Activated CD4-positive, alpha-beta T cell treated with anti-CD3 and anti-CD28 coated beads, Interleukin-2, amount 10 ng/mL, durations not matched to agents 7 days and 5 days (primary cell): Measurements from ENCODE around the gene PDSS1. TPM values are rescaled to one million over a fixed set of nuclear protein-coding genes. Genes with fewer than 3 reads are reported as not detected.
"Not testable (repeated sequence)": the region's sequence is repeated elsewhere in the genome, so short reads cannot be mapped to it uniquely, and the experiment has no call there.

ENCODE experiments used
- CTCF ChIA-PET: fragments of 350-600 bp; sonication (Branson Sonifier 250); formaldehyde crosslinking; loops from one replicate; lab custom pipeline; 2021; ENCODE audit warnings: antibody characterized with exemption; lab: Charles Lee
- POLR2A ChIA-PET: fragments of 350-600 bp; sonication (Branson Sonifier 250); formaldehyde crosslinking; loops from one replicate; lab custom pipeline; 2021; ENCODE audit warnings: antibody characterized with exemption; lab: Charles Lee
- DNase-seq: peaks from one replicate; pipeline ENCODE4 v3.0.0-alpha.2; 2020
- H3K27ac Mint-ChIP-seq: one replicate; pipeline ENCODE4 v1.8.0; 2021; ENCODE audit warnings: mild to moderate bottlenecking, moderate library complexity, mixed read lengths
- H3K27me3 Mint-ChIP-seq: one replicate; pipeline ENCODE4 v1.8.0; 2021; ENCODE audit warnings: mixed read lengths
- H3K36me3 Mint-ChIP-seq: one replicate; pipeline ENCODE4 v1.8.0; 2021; ENCODE audit warnings: low read depth, mixed read lengths
- H3K4me1 Mint-ChIP-seq: one replicate; pipeline ENCODE4 v1.8.0; 2021; ENCODE audit warnings: mixed read lengths
- H3K4me3 Mint-ChIP-seq: one replicate; pipeline ENCODE4 v1.8.0; 2021; ENCODE audit warnings: mild to moderate bottlenecking, moderate library complexity, mixed read lengths
- H3K9me3 Mint-ChIP-seq: one replicate; pipeline ENCODE4 v1.8.0; 2021; ENCODE audit warnings: mixed read lengths
- total RNA-seq, 2 experiments: library from RNA; stranded (reverse); gene quantifications; one replicate each; pipeline ENCODE4 v1.2.3, GENCODE V29; 2021

Gene PDSS1
- total RNA-seq, 2 experiments from 2014 or later: 13.7 to 17.6 TPM

GRCh38 chr10:26682931-26683330, 14.6 kb upstream of the PDSS1 start:
- no peak overlapping the region for H3K4me3 Mint-ChIP-seq
- H3K27ac Mint-ChIP-seq: peak overlapping the region; percentile 54
- H3K4me1 Mint-ChIP-seq: peaks cover 26% of the 10 kb centered on the region
- peaks cover 7% of the 10 kb centered on the region for H3K9me3 Mint-ChIP-seq
- no peaks in the 10 kb centered on the region for H3K27me3 Mint-ChIP-seq
- CTCF ChIA-PET: interaction anchor here (1.4 kb wide), 1 partner anchor 8 kb away, joined by 3 read pairs; no protein-coding TSS in a partner anchor
- peaks cover 4% of the 10 kb centered on the region for H3K36me3 Mint-ChIP-seq
- peak; percentile 7 for DNase-seq
- POLR2A ChIA-PET: interaction anchor here (0.6 kb wide), 1 partner anchor 350 kb away, joined by 3 read pairs; no protein-coding TSS in a partner anchor

GRCh38 chr10:26684667-26685264, 12.7 kb upstream of the PDSS1 start:
- H3K36me3 Mint-ChIP-seq, POLR2A ChIA-PET, H3K27me3 Mint-ChIP-seq, H3K9me3 Mint-ChIP-seq, H3K4me3 Mint-ChIP-seq, H3K27ac Mint-ChIP-seq: not testable (repeated sequence)
- peak; percentile 34 for DNase-seq
- CTCF ChIA-PET: interaction anchor here (1.8 kb wide), 1 partner anchor 12 kb away, joined by 4 read pairs; the partner anchor contains the start of gene PDSS1
- H3K4me1 Mint-ChIP-seq: peaks cover 36% of the 10 kb centered on the region

DNA sequence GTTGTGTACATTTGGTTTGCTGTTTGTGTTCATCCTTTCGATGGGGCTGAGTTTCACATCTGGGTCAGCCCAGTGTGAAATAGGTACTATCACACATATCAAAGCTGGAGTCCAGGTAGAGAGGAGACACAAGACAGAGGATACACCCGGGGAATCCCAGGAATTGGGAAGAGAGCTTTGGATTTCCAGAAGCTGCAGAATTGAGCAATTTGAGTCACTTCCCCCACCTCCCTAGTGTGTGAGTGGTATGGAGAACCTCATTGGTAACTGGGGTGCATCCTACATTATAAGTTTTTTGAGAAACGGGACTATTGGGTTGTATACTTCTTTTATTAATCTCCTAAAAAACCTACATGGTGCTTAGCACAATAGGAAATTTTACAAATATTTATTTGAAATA, 12.1 kb upstream of the PDSS1 start:
- CTCF ChIA-PET: interaction anchor here (1.8 kb wide), 1 partner anchor 12 kb away, joined by 4 read pairs; the partner anchor contains the start of gene PDSS1
- peaks cover 37% of the 10 kb centered on the region for H3K4me1 Mint-ChIP-seq
- peaks cover 9% of the 10 kb centered on the region for H3K9me3 Mint-ChIP-seq
- POLR2A ChIA-PET: no interaction called here
- no peak for DNase-seq
- no peak overlapping the region for H3K4me3 Mint-ChIP-seq
- peaks cover 6% of the 10 kb centered on the region for H3K36me3 Mint-ChIP-seq
- H3K27me3 Mint-ChIP-seq: no peaks in the 10 kb centered on the region
- no peak overlapping the region for H3K27ac Mint-ChIP-seq

DNA sequence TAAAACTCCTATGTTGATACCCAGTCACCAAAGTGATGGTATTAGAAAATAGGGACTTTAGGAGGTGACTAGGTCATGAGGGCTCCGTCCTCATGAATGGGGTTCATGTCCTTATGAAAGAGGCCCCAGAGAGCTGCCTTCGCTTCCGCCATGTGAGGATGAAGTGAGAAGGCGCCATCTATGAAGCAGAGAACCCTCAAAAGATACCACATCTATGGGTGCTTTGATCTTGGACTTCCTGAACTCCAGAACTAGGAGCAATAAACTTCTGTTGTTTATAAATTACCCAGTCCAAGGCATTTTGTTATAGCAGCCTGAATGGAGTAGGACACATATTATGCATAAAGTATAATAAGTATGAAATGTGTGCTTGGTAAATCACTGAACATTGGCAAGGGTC, 8.1 kb upstream of the PDSS1 start:
- ChIA-PET POLR2A (no interaction called here), CTCF (interaction anchor here (0.6 kb wide), 3 partner anchors 214 to 1197 kb away, joined by 3 to 4 read pairs (median 3); no protein-coding TSS in a partner anchor)
- Mint-ChIP-seq H3K4me3 (no peak overlapping the region), H3K9me3 (peaks cover 2% of the 10 kb centered on the region), H3K27me3 (peaks cover 2% of the 10 kb centered on the region), H3K27ac (no peak overlapping the region), H3K4me1 (peaks cover 23% of the 10 kb centered on the region), H3K36me3 (peaks cover 2% of the 10 kb centered on the region)
- DNase-seq: peak; percentile 21

GRCh38 chr10:26690731-26691475, 6.6 kb upstream of the PDSS1 start:
- ChIA-PET POLR2A (no interaction called here), CTCF (no interaction called here)
- Mint-ChIP-seq H3K9me3 (peaks cover 2% of the 10 kb centered on the region), H3K27me3 (peaks cover 2% of the 10 kb centered on the region), H3K4me3 (no peak overlapping the region), H3K27ac (no peak overlapping the region), H3K36me3 (peaks cover 2% of the 10 kb centered on the region), H3K4me1 (peaks cover 12% of the 10 kb centered on the region)
- DNase-seq: no peak

GRCh38 chr10:26694536-26694935, 3.0 kb upstream of the PDSS1 start:
- CTCF ChIA-PET: not testable (repeated sequence)

DNA sequence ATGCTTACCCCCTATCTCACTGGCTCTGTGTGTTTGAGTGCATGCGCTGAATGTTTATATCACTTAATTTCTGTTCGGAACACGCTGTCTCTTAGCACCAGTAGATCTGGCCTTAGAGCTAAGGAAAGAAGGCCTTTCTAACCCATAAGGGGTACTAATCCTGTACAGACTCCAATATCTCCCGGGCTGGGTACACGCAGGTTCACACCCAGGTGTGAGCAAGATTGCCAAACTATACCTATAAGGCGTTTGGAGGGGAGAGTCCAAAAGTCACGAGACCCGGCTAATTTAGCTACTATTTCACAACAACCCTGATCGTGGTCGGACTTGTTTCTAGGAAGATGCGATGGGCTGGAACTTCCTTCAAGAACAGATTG, 727 bp upstream of the PDSS1 start:
- H3K9me3 Mint-ChIP-seq: peaks cover 3% of the 10 kb centered on the region
- ChIA-PET CTCF (interaction anchor here (0.8 to 2.2 kb wide), 5 partner anchors 9 to 190 kb away, joined by 3 to 6 read pairs (median 4); partner anchors contain the start of gene ABI1), POLR2A (interaction anchor here (1.0 kb wide), 1 partner anchor 29 kb away, joined by 4 read pairs; no protein-coding TSS in a partner anchor)
- DNase-seq: no peak
- peaks cover 11% of the 10 kb centered on the region for H3K36me3 Mint-ChIP-seq
- H3K4me3 Mint-ChIP-seq: peak overlapping the region; percentile 99
- no peaks in the 10 kb centered on the region for H3K27me3 Mint-ChIP-seq
- H3K27ac Mint-ChIP-seq: peak overlapping the region; percentile 97
- H3K4me1 Mint-ChIP-seq: peaks cover 29% of the 10 kb centered on the region

More at GRCh38 chr10:26694536-26694935, 3.0 kb upstream of the PDSS1 start:
- H3K27me3 Mint-ChIP-seq, H3K4me3 Mint-ChIP-seq, H3K9me3 Mint-ChIP-seq, H3K27ac Mint-ChIP-seq, POLR2A ChIA-PET, H3K36me3 Mint-ChIP-seq, DNase-seq: not testable (repeated sequence)
- peaks cover 21% of the 10 kb centered on the region for H3K4me1 Mint-ChIP-seq

DNA sequence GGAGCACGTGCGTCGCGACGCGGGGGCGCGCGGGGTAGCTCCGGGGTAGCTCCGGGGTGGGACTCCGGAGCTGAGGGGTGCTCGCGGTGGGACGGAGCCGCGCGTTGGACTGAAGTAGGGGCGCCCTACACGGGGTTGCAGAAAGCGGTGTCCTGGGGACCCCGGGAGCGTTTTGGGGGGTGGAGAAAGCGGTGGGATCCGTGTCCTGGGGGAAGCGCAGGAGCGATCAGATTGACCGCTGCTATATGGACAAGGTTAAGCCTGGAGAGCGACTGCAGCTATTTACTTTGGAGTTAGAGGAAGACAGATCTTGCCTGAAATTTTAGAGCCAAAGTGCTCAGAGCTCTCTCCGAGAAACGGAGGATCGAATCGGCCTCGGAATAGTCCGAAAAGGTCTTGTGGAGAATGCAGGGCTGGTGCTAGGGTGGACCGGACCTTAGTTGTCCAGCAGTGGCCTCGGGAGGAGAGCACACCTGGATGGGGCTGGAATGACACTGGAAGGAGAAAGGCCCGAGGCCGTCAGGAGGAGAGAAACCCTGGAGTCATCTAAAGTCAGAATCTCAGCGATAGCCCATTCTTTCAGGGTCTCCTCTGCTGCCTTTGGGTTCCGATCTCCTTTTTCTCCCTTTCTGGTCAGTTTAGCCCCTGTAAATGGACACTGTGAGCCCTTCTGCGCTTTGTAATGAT, 564 bp downstream of the PDSS1 start:
- peaks cover 3% of the 10 kb centered on the region for H3K9me3 Mint-ChIP-seq
- H3K27ac Mint-ChIP-seq: peak overlapping the region; percentile 90
- H3K4me1 Mint-ChIP-seq: peaks cover 36% of the 10 kb centered on the region
- ChIA-PET POLR2A (no interaction called here), CTCF (interaction anchor here (0.6 to 2.2 kb wide), 4 partner anchors 12 to 163 kb away, joined by 4 to 6 read pairs (median 4); partner anchors contain the start of gene ABI1)
- H3K27me3 Mint-ChIP-seq: no peaks in the 10 kb centered on the region
- H3K4me3 Mint-ChIP-seq: peak overlapping the region; percentile 99
- DNase-seq: no peak
- peaks cover 17% of the 10 kb centered on the region for H3K36me3 Mint-ChIP-seq

- ChIA-PET CTCF (no interaction called here), POLR2A (no interaction called here)
- H3K27ac Mint-ChIP-seq: peak overlapping the region; percentile 90
- no peak for DNase-seq
- H3K4me1 Mint-ChIP-seq: peaks cover 36% of the 10 kb centered on the region
- H3K9me3 Mint-ChIP-seq: peaks cover 3% of the 10 kb centered on the region
- peak overlapping the region; percentile 99 for H3K4me3 Mint-ChIP-seq
- peaks cover 20% of the 10 kb centered on the region for H3K36me3 Mint-ChIP-seq
- H3K27me3 Mint-ChIP-seq: no peaks in the 10 kb centered on the region
These were observed 1.4 kb downstream of the PDSS1 start for GRCh38 chr10:26698909-26699308.

DNA sequence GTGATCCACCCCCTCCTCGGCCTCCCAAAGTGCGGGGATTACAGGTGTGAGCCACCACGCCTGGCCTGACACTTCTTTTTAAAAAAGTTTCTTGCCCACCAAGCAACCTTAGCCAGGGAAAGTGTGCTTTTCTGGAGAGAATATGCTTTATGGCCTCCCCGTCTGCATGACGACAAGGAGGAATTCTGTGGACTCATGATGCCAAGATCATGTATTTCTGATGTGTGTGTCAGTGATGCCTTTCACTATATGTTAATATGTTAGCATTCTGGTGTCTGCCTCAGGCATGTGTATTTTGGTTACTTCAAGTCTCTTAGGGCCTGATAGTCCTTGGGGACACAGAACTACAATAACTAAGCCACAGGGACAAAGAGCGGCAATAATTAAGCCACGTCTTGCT, 2.1 kb downstream of the PDSS1 start:
- POLR2A ChIA-PET: no interaction called here
- H3K4me1 Mint-ChIP-seq: peaks cover 37% of the 10 kb centered on the region
- CTCF ChIA-PET: no interaction called here
- peaks cover 3% of the 10 kb centered on the region for H3K9me3 Mint-ChIP-seq
- H3K27ac Mint-ChIP-seq: no peak overlapping the region
- H3K36me3 Mint-ChIP-seq: peaks cover 25% of the 10 kb centered on the region
- H3K4me3 Mint-ChIP-seq: peak overlapping the region; percentile 7
- H3K27me3 Mint-ChIP-seq: no peaks in the 10 kb centered on the region
- no peak for DNase-seq

DNA sequence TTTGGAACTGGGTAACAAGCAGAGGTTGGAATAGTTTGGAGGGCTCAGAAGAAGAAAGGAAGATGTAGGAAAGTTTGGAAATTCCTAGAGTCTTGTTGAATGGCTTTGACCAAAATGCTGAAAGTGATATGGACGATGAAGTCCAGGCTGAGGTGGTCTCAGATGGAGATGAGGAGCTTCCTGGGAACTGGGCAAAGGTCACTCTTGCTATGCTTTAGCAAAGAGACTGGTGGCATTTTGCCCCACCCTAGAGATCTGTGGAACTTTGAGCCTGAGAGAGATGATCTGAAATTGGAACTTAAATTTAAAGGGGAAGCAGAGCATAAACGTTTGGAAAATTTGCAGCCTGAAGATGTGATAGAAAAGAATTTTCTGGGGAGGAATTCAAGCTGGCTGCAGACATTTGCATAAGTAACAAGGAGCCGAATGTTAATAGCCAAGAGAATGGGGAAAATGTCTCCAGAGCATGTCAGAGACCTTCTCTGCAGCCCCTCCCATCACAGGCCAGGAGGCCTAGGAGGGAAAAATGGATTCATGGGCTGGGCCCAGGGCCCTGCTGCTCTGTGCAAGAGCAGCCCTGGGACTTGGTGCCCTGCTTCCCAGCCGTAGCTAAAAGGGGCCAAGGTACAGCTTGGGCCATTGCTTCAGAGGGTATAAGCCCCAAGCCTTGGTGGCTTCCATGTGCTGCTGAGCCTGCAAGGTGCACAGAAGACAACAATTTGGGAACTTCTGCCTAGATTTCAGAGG, 3.6 kb downstream of the PDSS1 start:
- Mint-ChIP-seq H3K27ac (no peak overlapping the region), H3K9me3 (peaks cover 3% of the 10 kb centered on the region), H3K4me3 (no peak overlapping the region), H3K36me3 (peaks cover 31% of the 10 kb centered on the region), H3K27me3 (no peaks in the 10 kb centered on the region), H3K4me1 (peaks cover 42% of the 10 kb centered on the region)
- ChIA-PET CTCF (interaction anchor here (1.0 to 1.6 kb wide), 2 partner anchors 8 to 13 kb away, joined by 3 read pairs; no protein-coding TSS in a partner anchor), POLR2A (no interaction called here)
- DNase-seq: no peak

- peaks cover 50% of the 10 kb centered on the region for H3K36me3 Mint-ChIP-seq
These were observed 5.6 kb downstream of the PDSS1 start for GRCh38 chr10:26703096-26703495.

More at GRCh38 chr10:26703096-26703495, 5.6 kb downstream of the PDSS1 start:
- Mint-ChIP-seq H3K4me1 (peaks cover 42% of the 10 kb centered on the region), H3K27ac (no peak overlapping the region), H3K9me3 (peaks cover 3% of the 10 kb centered on the region), H3K4me3 (no peak overlapping the region), H3K27me3 (no peaks in the 10 kb centered on the region)
- ChIA-PET CTCF (no interaction called here), POLR2A (no interaction called here)
- DNase-seq: no peak
